Glomerular visceral epithelial cell (primary cell): ENCODE results near the gene OMP.
A peak's percentile ranks its signal among the peaks of the same experiment; 100 is the strongest.

Experiments
- DNase-seq: peaks from one replicate; pipeline ENCODE4 v3.0.0-alpha.2; 2016; ENCODE audit errors: extremely low spot score

Gene OMP

DNA sequence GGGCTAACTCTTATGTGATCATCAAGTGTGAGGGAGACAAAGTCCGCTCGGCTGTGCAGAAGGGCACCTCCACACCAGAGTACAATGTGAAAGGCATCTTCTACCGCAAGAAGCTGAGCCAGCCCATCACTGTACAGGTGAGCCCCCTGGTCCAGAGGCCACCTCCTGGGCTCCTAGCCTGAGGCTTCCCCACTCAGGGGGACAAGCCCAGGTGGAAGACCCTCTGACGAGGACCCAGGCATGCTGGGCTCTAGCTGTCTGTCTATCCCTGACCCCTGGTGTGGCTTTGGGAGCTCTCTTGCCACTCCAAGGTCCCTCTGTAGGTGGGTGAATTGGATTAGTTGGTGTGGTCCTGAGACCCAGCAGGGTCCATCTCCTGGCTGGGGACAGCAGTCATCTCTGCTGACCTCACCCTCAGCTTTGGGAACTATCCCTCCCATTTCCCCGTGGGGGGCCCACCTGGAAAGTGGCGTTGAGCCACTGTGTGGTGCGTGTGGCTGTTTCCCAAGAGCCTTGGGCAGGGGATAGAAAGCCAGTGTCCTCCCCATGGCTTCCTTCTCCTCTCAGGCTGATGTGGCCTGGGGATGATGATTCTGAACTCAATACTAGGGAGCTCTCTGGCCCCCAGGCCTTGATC lies 20.1 kb downstream of the OMP start:
- DNase-seq: no peak

DNA sequence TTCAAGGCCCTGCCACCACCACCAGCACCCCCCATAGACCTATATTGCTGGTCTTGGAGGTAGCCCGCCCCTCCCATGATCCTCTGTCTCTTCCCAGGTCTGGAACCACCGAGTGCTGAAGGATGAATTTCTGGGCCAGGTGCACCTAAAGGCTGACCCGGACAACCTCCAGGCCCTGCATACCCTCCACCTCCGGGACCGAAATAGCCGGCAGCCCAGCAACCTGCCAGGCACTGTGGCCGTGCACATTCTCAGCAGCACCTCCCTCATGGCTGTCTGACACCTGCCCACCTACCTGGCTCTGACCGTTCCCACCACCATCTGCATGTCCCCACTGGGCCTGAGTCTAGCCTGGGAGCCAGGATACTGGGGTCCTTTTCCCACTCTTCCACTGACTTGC lies 21.0 kb downstream of the OMP start:
- DNase-seq: no peak

DNA sequence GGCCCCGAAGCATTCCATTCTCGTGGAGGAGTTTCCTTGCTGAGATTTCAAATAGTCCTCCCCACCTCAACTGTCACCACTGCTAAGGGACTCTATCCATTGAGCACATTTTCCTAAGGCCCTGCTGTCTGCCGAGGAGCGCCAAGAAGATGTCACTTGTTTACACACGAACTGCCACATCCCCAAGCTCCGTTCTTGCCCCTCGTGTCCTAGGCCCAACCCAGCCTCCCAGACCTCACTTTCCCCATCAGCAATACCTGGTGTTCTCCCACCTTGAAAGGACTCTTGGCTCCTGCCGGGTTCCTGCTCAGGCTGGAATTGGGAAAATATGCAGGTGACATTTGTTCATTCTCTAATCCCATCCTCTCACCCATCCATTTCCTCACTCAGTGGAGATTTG lies 21.4 kb downstream of the OMP start:
- DNase-seq: no peak

DNA sequence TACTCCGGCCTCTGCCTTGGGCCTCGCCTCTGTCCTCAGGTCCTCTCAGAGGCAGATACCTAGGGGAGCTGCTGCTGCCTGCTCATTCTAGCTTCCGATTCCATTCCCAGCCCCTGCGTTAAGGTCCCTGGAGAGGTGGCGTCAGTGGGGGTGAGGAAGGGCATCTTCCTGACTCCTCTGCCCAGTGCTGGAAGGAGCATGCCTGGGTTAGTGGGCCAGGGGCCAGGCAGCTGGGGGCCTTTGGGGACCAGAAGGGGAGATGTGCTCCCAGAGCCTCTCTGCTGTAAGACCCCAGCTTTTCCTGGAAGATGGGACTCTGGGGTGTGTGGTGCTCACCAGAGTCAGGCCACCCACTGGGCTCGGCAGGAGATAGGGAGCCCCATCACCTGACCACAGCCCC lies 21.8 kb downstream of the OMP start:
- no peak for DNase-seq

DNA sequence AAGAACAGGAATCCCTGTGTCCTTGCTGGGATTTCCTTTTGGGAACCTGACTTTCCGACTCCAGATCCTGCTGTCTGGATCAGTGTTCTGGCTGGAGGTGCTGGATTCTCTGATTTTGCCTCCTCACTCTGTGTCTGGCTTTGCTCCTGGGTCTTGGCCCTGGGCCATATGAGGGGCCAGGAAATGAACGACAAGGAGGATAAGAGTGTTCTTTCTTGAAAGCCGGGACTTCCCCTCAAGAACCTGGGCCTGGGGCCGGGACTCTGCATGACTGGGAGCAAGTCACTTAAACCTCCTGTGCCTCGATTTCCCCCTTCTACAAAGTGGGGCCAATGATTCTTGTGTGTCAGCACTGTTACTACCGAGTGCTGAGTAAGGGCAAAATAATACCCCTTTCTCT lies 22.6 kb downstream of the OMP start:
- no peak for DNase-seq

DNA sequence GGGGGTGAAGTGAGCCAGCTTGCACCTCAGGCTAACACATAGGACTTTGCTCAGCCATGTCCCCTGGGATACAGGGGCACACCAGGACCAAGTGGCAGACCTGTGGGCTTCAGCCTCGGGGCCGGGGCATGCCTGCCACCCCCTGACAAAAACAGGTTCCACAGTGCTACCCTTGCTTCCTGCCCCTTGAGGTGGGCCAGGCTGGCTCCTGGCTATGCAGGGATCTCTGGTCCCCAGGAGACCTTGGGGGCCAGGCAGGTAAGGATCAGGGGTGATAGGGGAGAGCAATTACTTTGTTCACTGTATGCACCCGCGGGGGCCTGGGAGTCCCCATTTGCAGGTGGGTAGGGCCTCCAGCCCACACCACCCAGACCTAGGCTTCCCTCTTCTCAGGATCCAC lies 23.1 kb downstream of the OMP start:
- no peak for DNase-seq

DNA sequence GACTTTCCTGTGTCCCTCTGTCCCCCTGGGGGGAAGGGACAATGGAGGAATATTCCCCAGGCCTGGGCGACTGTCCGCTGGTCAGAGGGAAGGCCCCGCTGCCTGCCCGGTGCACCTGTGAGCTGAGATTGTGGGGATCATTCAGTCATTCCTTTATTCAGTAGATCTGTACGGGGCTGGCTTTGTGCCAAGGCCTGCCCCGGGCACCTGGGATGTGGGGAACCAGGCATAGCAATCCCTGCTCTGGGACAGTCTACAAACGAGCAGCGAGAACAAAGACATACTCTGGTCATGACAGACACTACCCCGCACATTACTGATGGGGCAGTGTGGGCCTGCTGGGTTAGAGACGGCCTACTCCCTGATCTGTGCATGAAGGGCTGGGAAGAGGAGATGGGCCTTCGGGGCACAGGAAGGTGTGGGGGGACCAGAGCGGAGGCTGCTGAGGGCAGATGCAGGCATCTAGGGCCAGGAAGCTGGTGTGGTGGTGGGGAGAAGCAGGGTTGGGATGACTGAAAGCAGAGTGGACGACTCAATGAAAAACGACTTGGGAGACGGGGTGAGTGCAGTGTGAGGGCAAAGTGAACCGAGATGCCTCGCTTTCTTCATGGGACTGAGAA lies 23.6 kb downstream of the OMP start:
- no peak for DNase-seq

DNA sequence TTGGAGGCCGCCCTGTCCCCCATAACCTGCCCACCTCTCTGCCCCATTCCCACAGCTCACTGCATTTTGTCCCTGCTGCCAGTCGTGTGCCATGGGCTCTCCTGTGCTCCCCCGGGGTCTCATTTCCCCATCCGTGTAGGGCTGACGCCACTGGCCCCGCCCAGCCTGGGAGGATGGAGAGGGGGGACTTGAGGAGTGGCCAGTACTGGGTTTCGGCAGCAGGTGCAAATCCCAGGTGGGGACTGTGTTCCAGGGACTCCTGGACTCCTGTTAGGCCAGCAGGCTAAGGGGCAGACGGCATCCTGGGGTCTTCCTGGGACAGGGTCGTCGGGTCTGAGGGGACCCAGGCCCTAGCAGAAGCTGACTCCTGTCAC lies 24.2 kb downstream of the OMP start:
- no peak for DNase-seq

DNA sequence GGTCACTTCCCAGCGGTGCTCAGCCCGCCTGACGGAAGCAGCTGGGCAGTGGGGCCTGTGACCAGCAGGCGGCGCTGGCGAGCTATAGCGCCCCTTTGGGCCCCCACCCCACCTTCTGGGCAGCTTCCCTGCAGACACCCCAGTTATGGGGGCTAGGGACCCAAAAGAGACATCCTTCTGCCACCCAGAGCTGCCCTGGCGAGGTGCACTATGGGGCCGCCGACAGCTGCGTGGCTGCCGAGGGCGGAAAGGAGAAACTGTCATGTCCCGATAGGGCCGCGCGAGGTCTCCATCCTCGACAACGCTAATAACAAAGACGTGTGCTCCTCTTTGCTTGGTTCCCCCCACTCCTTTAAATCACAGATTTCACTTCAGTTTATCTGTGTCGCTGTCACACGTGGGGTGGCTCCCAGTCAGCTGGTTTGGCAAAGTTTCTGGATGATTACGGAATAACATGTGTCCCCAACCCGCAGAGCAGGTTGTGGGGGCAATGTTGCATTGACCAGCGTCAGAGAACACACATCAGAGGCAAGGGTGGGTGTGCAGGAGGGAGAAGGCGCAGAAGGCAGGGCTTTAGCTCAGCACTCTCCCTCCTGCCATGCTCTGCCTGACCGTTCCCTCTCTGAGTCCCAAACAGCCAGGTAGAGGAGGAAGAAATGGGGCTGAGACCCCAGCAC lies 24.7 kb downstream of the OMP start:
- DNase-seq: peak; percentile 41

DNA sequence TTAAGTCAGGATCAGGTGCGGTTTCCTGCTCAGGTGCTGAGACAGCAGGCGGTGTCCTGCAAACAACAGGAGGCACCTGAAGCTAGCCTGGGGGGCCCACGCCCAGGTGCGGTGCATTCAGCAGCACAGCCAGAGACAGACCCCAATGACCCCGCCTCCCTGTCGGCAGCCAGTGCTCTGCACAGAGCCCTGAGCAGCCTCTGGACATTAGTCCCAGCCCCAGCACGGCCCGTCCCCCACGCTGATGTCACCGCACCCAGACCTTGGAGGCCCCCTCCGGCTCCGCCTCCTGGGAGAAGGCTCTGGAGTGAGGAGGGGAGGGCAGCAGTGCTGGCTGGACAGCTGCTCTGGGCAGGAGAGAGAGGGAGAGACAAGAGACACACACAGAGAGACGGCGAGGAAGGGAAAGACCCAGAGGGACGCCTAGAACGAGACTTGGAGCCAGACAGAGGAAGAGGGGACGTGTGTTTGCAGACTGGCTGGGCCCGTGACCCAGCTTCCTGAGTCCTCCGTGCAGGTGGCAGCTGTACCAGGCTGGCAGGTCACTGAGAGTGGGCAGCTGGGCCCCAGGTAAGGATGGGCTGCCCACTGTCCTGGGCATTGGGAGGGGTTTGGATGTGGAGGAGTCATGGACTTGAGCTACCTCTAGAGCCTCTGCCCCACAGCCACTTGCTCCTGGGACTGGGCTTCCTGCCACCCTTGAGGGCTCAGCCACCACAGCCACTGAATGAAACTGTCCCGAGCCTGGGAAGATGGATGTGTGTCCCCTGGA lies 25.5 kb downstream of the OMP start, which contains the start of gene MYO7A:
Gene MYO7A, plus strand, starts transcription at position 327 of the 772 bp plus-strand sequence. CDS start 2,389 bp downstream, outside the sequence.
- peak; percentile 66 for DNase-seq

DNA sequence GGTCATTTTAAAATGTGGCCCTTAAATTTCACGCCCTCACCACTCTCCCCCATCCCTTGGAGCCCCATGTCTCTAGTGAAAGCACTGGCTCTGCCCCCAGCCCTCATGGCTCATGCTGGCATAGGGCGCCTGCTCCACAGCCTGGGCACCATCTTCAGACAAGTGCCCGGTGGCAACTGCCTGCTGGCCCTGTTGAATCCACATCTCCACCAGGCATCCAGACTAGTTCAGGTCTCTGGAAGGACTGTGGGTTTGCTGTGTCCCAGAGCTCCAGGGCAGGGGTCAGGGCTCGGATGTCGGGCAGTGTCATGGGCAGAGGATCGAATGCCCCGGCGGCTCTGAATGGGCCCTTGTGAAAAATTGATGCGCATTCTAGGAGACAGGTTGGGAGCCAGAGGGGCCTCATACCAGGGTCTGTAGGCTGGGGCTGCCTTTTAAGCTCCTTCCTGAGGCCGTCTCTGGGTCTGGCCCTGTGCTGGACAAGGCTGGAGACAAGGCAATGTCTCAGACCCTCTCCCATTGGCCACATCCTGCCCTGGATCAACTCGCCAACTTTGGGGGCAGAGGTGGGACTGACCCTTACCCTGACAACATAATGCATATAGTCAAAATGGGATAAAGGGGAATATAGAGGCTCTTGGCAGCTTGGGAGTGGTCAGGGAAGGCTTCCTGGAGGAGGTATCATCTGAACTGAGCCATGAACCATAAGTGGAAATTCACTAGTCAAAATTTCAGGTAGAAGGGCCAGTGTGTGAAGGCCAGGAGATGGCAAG lies 26.6 kb downstream of the OMP start:
- DNase-seq: no peak

DNA sequence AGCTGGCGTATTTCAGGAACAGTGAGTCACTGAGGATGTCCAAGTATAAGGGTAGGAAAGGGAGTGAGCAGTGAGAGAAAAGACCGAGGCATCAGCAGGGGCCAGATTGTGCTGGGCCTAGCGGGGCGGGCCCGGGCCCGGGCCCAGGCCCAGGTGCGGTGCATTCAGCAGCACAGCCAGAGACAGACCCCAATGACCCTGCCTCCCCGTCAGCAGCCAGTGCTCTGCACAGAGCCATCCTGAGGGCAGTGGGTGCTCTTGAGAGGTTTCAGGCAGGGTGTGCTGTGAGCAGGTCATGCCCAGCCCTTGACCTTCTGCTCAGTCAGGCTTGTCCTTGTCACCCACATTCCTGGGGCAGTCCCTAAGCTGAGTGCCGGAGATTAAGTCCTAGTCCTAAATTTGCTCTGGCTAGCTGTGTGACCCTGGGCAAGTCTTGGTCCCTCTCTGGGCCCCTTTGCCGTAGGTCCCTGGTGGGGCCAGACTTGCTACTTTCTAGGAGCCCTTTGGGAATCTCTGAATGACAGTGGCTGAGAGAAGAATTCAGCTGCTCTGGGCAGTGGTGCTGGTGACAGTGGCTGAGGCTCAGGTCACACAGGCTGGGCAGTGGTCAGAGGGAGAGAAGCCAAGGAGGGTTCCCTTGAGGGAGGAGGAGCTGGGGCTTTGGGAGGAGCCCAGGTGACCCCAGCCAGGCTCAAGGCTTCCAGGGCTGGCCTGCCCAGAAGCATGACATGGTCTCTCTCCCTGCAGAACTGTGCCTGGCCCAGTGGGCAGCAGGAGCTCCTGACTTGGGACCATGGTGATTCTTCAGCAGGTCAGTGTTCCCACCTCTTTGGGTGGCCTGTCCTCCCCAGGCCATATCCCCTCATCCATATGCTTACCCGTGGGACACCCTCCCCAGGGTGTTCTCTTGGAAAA lies 27.5 kb downstream of the OMP start:
- no peak for DNase-seq

DNA sequence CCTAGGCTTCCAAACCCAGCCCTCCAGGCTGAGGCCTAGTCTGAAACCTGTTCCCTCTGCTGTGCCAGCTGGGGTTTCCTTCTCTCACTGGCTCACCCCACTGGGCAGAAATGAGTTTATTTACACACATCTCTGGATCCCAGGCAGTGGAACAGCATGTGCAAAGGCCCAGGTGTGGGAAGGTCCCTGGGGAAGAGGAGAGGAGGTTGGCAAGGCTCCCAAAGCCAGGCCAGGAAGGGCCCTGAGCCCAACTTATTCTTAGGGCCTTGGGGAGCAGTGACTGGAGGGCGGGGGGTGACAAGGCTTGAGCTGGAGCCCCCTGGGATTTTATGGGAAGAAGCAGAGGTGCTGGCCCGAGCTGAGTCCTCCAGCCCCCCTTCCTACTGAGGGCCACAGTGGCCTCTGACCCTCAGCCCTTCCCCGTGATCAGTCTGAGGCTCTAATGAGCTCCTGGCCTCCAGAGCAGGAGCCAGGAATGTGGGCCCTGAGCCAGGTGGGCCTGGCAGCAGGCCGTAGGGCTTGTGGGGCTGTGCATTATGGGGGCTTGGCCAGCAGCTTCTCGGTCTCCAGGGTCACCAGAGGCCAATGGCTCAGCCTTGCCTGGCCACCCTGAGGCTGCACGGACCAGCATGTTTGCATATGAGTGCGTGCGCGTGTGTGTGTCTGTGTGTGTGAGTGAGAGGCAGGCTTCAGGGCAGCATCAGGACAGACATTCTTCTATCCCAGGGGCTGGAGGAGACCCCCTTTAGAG lies 28.3 kb downstream of the OMP start:
- peak; percentile 49 for DNase-seq

DNA sequence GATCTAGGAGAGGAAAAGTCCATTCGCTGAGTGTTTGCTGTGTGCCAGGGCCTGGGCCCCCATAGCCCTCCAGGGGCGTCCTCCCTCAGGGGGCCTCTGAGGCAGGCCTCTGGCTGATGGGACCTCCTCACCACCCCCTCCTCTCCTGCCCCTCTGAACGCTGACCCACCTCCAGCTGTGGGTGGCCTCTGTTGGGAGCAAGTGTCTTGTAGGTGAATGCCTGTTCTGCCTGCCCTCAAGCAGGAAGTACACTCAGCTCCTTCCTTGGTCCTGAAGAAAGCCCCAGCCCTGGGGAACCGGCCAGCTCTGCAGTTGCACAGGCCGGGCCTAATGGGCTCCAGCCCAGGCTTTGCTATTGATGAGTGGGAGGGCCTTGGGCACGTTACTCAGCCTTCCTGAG lies 28.9 kb downstream of the OMP start:
- no peak for DNase-seq

DNA sequence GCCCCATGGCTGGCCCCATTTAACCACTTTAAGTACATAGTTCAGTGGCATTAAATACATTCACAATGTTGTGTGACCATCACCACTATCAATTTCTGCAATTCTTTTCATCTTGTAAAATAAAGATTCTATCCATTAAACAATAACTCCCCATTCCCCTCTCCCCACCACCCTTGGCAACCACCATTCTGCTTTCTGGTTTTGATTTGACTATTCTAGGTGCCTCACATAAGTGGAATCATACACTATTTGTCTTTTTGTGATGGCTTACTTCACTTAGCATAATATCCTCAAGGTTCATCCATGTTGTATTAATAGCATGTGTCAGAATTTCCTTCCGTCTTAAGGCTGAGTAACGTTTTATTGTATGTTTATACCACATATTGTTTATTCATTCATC lies 32.4 kb downstream of the OMP start:
- no peak for DNase-seq

DNA sequence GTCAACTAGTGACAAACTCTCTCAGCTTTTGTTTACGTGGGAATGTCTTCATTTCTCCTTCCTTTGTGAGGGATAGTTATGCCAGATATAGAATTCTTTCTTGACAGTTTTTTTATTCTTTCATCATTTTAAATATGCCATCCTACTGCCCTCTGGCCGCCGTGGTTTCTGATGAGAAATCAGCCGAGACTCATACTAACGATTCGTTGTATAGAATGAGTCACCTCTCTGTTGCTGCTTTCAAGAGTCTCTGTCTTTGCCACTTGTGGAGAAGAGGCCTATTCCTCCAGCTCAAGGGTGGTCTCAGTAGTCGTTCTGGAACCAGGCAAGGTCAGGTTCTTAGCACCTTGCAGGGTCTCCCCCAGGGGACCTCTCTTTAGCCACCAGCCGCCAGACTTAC lies 33.4 kb downstream of the OMP start:
- DNase-seq: peak; percentile 18

DNA sequence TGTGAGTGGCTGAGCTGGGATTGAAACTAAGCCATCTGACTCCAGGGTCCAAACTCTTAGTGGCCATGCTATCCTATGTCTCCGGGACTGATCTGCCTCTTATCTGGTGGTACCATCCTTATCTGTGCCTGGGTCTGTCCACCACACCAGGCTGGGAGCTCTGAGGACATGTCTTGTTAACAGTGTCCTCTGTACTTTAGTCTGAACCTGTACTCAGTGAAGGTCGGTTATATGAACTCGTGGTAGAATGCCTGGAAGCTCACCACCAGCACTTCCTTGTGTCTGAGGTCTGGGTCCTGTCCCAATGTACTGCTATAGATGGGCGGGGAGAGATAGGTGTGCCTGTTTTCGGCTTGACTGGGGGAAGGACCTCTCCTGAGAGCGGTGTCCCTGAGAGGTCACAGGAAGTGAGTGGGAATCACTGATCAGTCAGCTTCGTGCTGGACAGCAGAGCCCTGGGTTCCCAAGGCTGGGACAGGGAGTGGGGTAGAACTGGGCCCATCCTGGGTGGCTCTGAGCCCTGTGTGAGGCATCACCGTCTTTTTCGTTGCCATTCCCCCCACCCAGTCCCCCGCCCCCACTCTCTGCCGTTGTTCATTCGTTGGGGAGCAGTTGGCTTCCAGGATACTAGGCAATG lies 34.3 kb downstream of the OMP start:
- no peak for DNase-seq

DNA sequence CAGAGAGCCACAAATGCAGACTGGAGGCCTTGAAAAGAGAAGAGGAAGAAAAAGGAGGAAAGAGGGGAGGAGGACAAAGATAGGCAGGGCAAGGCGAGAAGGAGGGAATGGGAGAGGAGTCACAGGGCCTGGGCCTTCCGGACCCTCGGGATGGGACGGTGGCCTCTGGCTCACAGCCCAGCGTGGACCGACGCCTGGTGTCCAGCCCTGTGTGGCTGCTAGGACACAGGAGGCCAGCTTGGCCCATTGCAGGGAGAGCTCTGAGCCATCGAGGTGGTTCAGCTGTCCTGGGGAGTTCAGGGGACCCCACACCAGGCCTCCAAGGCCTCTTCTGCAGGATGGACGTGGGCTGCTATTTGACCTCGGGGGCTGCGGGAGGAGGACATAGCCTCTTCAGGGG lies 34.8 kb downstream of the OMP start:
- no peak for DNase-seq

DNA sequence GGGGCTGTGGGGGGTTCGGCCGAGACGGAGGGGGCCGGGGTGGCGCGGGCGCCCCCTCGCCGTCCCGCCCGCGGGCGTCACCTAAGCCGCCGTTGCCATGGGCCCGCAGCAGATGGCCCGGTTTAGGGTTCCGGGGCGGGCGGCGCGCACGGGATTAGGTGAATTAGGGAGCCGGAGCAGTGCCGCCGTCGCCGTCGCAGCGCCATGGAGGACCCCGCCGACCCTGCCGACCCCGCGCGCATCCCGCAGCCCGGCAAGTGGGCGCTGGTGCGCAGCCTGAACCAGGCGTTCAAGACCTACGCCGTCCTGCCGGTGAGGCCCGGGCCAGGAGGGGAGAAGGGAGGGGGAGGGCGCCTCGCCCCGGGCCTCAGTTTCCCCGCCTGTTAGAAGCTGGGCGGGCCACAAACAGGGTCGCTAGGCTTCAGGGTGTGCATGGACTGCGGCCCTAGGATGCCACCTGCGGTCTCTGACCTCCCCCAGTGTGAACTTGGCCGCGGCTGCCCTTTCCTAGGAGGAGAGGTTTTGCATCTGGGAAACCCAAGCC lies 35.5 kb downstream of the OMP start:
- DNase-seq: no peak
